ENCODE results near the gene NUDT8. TPM values are rescaled to one million over a fixed set of nuclear protein-coding genes. Genes with fewer than 3 reads are reported as not detected.
"Not testable (repeated sequence)": the region's sequence is repeated elsewhere in the genome, so short reads cannot be mapped to it uniquely, and the experiment has no call there.

NUDT8 gene
- total and polyA plus RNA-seq, 5 donors: 45.6 to 121 (median 83.3) TPM

DNA sequence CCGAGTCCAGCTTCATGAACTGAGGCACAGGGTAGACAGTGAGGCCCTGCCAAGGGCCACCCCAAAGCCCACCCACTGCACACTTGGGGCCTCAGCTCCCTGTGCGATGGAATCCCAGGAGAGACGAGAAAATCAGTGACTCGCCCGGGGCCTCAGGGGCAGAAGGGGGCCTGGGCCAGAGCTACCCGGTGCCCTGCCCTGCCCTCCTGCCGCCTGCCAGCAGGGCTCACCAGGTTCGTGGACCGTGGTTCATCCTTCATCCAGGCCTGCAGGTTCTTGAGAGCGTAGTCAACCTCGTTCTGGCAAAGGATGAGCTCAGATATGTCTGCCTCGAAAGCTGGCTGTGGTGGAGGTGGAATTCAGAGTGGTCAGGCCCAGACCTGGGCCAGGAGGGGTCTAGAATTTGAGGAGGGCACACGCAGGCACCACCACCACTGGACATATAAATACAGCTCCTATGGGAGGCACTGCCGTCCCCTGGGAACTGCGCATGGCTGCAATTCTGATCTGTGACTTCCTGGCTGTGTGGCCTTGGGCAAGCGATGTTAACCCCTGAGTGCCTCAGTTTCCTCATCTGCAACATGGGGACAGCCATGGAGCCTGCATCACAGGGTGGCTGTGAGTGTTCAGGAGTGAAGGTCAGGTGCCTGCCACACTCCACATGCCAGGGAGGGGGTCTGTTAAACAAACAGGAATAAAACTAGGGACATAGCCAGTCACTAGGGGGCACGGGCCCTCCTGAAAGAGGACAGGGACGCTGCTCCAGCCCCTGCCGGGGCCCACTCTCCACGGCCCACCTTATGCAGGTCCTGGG, 37.1 kb upstream of the NUDT8 start:
- H3K27ac ChIP-seq (ENCODE audit: low read length): no peak overlapping the region
- ATAC-seq (no peak), DNase-seq (no peak)
- intact Hi-C loops (cut with DNase I): no loop called here
- no peak overlapping the region for H3K4me3 ChIP-seq (ENCODE audit: low read length)
- H3K4me1 ChIP-seq (ENCODE audit: control insufficient read depth, insufficient read depth, low read length): no peaks in the 10 kb centered on the region
- no peaks in the 10 kb centered on the region for H3K27me3 ChIP-seq (ENCODE audit: control insufficient read depth, insufficient read depth)
- WGBS: 75% methylated on average over 20 of the region's 20 CpGs
- no peaks in the 10 kb centered on the region for H3K9me3 ChIP-seq (ENCODE audit: control insufficient read depth, low read length)

DNA sequence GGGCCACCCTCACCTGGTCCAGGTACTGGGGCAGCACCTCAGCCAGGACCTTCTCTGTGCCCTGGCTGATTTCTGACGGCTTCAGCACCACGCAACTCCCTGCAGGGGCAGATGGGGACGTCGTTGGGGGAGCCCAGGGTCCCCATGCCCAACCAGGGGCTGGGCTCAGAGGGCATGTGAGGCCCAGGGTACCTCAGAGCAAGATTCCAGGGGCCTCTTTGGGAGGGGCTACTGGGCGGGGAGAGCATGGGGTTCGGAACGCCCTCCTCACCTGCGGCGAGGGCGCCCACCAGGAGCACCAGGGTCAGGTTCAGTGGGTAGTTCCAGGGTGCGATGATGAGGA, 36.5 kb upstream of the NUDT8 start:
- 87% methylated on average over 11 of the region's 11 CpGs for WGBS
- intact Hi-C loops (cut with DNase I): no loop called here
- no peak overlapping the region for H3K27ac ChIP-seq (ENCODE audit: low read length)

DNA sequence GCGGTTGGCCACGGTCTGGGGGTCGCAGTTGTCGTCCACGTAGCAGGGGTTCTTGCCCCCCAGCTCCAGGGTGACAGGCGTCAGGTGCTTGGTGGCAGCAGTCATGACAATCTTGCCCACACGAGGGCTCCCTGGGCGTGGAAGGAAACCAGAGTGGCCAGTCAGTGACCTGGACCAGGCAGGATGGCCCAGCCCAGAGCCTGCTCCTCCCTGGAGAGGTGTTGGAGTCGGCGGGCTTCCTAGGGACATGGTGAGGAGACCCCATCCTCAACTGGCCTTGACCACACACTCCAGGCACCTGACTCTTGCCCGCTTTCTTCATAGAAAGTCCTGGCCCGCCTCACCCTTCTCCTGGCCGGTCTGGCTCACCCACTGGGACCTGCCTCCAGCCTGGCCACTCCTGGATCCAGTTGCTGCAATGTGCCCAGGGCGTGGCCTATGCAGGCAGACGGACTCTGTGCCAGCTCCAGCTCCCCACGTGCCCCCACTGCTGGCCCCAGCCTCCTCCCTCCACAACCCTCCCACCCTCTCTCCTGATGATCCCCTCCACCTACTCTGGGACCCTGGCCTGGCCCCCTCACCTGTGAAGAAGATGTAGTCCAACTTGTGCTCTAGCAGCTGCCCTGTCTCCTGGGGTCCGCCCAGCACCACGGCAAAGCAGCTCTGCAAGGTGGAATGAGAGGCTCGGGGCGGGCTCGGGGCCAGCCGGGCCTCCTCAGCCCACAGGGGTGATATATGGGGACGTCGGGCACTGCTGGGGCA, 36.0 kb upstream of the NUDT8 start:
- 78% methylated on average over 24 of the region's 24 CpGs for WGBS
- DNase-seq (no peak), ATAC-seq (peak; percentile 22 to 32)
- Histone ChIP-seq H3K27ac (ENCODE audit: low read length) (no peak overlapping the region), H3K4me3 (ENCODE audit: low read length) (no peak overlapping the region), H3K9me3 (ENCODE audit: control insufficient read depth, low read length) (no peaks in the 10 kb centered on the region), H3K27me3 (ENCODE audit: control insufficient read depth, insufficient read depth) (no peaks in the 10 kb centered on the region), H3K4me1 (ENCODE audit: control insufficient read depth, insufficient read depth, low read length) (no peaks in the 10 kb centered on the region)
- intact Hi-C loops (cut with DNase I): no loop called here

More for the DNA sequence above, 36.5 kb upstream of the NUDT8 start:
- Histone ChIP-seq H3K4me1 (ENCODE audit: control insufficient read depth, insufficient read depth, low read length) (no peaks in the 10 kb centered on the region), H3K4me3 (ENCODE audit: low read length) (no peak overlapping the region), H3K27me3 (ENCODE audit: control insufficient read depth, insufficient read depth) (no peaks in the 10 kb centered on the region), H3K9me3 (ENCODE audit: control insufficient read depth, low read length) (no peaks in the 10 kb centered on the region)
- DNase-seq (no peak), ATAC-seq (no peak)

DNA sequence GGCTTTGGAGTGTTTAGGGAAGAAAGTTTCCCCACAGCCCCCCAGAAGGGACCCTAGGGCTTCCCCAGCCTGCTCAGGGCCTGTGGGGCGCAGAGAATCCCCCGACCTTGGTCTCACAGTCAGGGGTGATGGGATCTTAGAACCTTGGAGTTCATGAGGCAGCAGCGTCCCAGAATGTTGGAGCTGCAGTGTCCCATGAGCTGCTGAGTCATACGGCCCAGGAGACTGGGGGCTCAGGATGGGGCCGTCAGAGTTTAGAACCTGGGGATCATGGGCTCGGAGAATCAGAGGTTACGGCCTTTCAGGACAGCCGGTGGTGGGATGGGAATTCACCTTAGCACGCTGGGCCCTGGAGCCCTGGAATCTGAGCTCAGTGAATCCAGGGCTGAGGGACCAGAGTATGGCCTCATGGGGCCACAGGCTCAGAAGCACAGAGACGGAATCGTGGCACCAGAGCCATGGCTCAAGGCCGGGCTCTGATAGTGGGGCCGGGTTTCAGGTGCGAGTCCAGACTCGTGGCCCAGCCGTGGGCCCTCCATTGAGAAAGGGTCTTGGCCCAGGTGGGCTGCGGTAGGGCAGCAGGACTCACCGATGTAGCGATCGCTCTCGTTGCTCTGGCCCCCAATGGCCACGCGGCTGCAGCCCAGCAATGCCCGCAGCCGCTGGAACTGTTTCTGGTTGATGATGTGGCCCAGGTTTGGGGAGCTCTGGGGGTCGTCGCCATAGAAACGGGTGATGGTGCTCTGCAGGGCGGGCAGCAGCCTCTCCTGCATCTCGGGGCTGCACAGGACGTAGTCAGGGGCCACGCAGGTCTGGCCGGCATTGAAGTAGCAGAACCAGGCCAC, 35.2 kb upstream of the NUDT8 start:
- 89% methylated on average over 33 of the region's 33 CpGs for WGBS
- H3K4me3 ChIP-seq (ENCODE audit: low read length): no peak overlapping the region
- H3K4me1 ChIP-seq (ENCODE audit: control insufficient read depth, insufficient read depth, low read length): no peaks in the 10 kb centered on the region
- H3K27me3 ChIP-seq (ENCODE audit: control insufficient read depth, insufficient read depth): no peaks in the 10 kb centered on the region
- DNase-seq (no peak), ATAC-seq (no peak)
- intact Hi-C loops (cut with DNase I): no loop called here
- no peak overlapping the region for H3K27ac ChIP-seq (ENCODE audit: low read length)
- H3K9me3 ChIP-seq (ENCODE audit: control insufficient read depth, low read length): no peaks in the 10 kb centered on the region

DNA sequence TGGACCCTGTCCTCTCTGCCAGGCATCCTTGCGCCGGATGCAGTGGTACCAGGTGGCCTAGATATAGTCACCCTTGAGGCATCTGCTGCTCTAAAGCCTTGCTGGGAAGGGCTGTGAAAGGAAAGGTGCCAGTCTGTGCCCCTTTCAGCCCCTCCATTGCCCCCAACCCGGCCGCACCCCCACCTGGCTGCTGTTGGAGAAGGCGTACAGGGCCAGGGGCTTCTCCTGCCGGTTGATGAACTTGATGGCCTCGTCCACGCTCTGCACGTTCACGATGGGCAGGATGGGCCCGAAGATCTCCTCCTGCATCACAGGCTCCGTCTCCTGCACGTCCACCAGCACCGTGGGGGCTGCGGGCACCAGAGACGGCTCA, 34.5 kb upstream of the NUDT8 start:
- Histone ChIP-seq H3K4me1 (ENCODE audit: control insufficient read depth, insufficient read depth, low read length) (no peaks in the 10 kb centered on the region), H3K27me3 (ENCODE audit: control insufficient read depth, insufficient read depth) (no peaks in the 10 kb centered on the region), H3K27ac (ENCODE audit: low read length) (no peak overlapping the region), H3K9me3 (ENCODE audit: control insufficient read depth, low read length) (no peaks in the 10 kb centered on the region), H3K4me3 (ENCODE audit: low read length) (no peak overlapping the region)
- WGBS: 85% methylated on average over 16 of the region's 16 CpGs
- intact Hi-C loops (cut with DNase I): no loop called here
- ATAC-seq (no peak), DNase-seq (no peak)

DNA sequence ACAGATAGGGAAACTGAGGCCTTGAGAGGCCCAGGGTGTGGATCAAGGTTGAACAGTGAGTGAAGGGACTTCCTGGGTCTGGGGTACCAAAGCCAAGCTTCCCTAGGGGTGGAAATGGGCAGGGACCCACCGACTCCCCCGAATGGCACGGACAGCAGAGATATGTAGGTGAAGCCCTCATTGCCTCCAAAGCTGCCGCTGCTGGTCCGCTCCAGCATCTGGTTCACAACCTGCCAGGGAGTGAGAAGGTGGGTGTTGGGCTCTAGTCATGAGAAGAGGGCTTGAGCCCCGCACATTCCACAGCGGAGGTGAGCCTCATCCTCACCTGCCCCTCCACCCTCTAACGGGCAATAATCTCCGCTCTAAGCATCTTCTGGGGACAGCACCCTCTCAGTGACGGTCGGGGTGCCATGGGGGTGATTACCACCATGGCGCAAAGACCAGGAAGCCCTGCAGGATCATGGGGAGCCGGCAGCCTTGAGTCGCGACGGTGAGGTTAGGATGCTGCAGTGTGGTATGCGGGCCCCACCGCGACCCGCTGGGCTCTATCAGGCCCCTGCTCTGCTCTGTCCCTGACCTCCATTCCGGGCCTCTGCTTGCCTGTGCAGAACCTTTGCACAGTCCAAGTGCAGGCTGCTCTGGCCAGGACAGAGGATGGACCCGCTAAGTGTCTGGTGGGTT, 33.9 kb upstream of the NUDT8 start:
- intact Hi-C loops (cut with DNase I): no loop called here

DNA sequence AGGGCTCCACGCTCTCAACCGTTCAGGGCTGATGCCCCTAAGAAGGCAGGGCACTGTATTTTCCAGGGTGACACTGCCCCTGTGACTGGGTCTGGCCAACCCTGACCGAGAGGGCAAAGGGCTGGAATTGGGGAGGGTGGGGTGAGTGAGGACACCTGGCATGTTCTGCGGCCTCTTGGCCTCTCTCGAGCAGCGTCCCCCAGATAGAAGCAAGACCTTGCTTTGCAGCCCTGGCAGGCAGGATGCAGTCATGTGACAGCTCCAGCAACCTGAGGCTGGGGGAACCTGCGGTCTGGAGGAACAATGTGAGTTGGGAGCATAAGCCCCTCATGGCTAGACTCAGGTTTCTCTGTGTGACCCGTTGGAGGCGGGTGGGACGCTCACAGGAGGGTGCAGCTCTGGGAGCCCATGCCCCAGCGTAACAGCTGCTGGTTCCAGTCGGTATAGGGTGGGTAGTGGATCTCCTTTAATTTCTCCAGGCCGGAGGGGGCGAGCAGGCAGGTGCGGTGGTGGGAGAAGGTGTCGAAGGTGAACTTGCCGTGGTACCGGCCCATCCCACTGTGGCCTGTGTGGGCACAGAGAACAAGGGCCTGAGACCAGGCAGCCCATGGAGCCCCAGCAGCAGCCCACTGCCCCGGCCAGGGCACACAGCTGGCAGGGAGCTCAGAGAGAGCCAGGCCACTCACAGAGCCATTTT, 33.2 kb upstream of the NUDT8 start:
- WGBS: 80% methylated on average over 19 of the region's 19 CpGs
- H3K9me3 ChIP-seq (ENCODE audit: control insufficient read depth, low read length): no peaks in the 10 kb centered on the region
- DNase-seq: no peak
- intact Hi-C loops (cut with DNase I): no loop called here
- H3K4me1 ChIP-seq (ENCODE audit: control insufficient read depth, insufficient read depth, low read length): no peaks in the 10 kb centered on the region
- no peak overlapping the region for H3K27ac ChIP-seq (ENCODE audit: low read length)
- no peak overlapping the region for H3K4me3 ChIP-seq (ENCODE audit: low read length)
- no peaks in the 10 kb centered on the region for H3K27me3 ChIP-seq (ENCODE audit: control insufficient read depth, insufficient read depth)
- no peak for ATAC-seq

More for the DNA sequence above, 33.9 kb upstream of the NUDT8 start:
- ATAC-seq: no peak
- WGBS: 88% methylated on average over 22 of the region's 22 CpGs
- Histone ChIP-seq H3K4me1 (ENCODE audit: control insufficient read depth, insufficient read depth, low read length) (no peaks in the 10 kb centered on the region), H3K27ac (ENCODE audit: low read length) (no peak overlapping the region), H3K27me3 (ENCODE audit: control insufficient read depth, insufficient read depth) (no peaks in the 10 kb centered on the region), H3K4me3 (ENCODE audit: low read length) (no peak overlapping the region), H3K9me3 (ENCODE audit: control insufficient read depth, low read length) (no peaks in the 10 kb centered on the region)
- no peak for DNase-seq

DNA sequence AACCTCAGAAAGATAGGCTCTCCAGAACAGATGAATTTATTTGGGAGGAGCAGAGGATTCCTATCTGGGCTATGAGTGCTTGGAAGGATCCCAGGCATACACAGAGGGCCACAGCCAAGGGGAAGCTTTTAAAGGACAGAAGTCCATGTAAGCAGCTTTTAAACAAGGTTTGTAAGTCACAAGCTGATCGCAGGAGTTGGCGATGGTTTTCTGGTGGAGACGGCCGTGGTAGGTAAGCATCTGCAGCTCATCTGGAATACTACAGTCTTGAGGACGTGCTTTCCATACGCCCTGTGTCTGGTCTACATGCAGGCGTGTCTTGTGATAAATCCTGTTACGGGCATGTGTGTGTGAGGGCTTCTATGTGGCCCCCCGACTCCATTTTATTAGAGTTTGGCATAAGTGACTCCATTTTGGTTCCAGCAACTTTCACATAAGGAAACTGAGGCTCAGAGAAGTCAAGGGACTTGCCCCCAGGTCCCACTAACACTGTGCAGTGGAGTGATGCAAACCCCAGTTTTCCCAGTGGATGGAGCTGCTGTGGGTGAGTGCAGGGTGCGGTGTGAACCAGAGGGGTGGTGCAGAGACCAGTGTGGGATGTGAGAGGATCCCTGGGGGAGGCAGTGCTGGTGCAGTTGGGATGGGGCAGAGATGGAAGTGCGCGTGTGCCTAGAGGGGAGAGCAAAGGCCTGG, 32.6 kb upstream of the NUDT8 start:
- Histone ChIP-seq H3K4me1 (ENCODE audit: control insufficient read depth, insufficient read depth, low read length) (no peaks in the 10 kb centered on the region), H3K27ac (ENCODE audit: low read length) (no peak overlapping the region), H3K9me3 (ENCODE audit: control insufficient read depth, low read length) (no peaks in the 10 kb centered on the region), H3K4me3 (ENCODE audit: low read length) (no peak overlapping the region), H3K27me3 (ENCODE audit: control insufficient read depth, insufficient read depth) (no peaks in the 10 kb centered on the region)
- intact Hi-C loops (cut with DNase I): no loop called here
- DNase-seq: no peak
- WGBS: 85% methylated on average over 12 of the region's 12 CpGs
- no peak for ATAC-seq

DNA sequence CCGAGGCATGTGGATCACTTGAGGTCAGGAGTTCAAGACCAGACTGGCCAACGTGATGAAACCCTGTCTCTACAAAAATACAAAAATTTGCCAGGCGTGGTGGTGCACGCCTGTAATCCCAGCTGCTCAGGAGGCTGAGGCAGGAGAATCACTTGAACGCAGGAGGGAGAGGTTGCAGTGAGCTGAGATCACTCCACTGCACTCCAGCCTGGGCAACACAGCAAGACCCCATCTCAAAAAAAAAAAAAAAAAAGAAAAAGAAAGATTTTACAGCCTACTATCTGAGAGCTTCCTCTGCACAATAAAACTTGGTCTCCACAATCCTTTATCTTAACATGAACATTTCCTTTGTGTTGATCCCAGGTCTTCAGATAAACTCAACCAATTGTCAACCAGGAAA, 31.0 kb upstream of the NUDT8 start:
- ATAC-seq; H3K27ac ChIP-seq (ENCODE audit: low read length); H3K4me1 ChIP-seq (ENCODE audit: control insufficient read depth, insufficient read depth, low read length); H3K9me3 ChIP-seq (ENCODE audit: control insufficient read depth, low read length); DNase-seq; intact Hi-C loops (cut with DNase I); H3K27me3 ChIP-seq (ENCODE audit: control insufficient read depth, insufficient read depth); H3K4me3 ChIP-seq (ENCODE audit: low read length): not testable (repeated sequence)
- 73% methylated on average over 5 of the region's 5 CpGs for WGBS

DNA sequence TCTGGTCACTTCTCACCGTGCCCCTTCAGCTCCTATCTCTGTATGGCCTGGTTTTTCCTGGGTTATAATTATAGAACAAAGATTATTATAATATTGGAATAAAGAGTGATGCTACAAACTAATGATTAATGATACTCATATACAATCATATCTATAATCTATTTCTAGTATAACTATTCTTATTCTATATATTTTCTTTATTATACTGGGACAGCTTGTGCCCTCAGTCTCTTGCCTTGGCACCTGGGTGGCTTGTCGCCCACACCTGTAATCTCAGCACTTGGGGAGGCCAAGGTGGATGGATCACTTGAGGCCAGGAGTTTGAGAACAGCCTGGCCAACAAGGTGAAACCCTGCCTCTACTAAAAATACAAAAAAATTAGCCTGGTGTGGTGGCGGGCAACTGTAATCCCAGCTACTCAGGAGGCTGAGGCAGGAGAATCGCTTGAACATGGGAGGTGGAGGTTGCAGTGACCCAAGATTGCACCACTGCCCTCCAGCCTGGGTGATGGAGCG, 30.0 kb upstream of the NUDT8 start:
- 56% methylated on average over 5 of the region's 5 CpGs for WGBS
- H3K9me3 ChIP-seq (ENCODE audit: control insufficient read depth, low read length); intact Hi-C loops (cut with DNase I); H3K4me3 ChIP-seq (ENCODE audit: low read length); H3K27ac ChIP-seq (ENCODE audit: low read length); H3K4me1 ChIP-seq (ENCODE audit: control insufficient read depth, insufficient read depth, low read length); ATAC-seq; DNase-seq; H3K27me3 ChIP-seq (ENCODE audit: control insufficient read depth, insufficient read depth): not testable (repeated sequence)
